GM21576 (cell line): ENCODE data around the gene HDAC8.
A peak's percentile ranks its signal among the peaks of the same experiment; 100 is the strongest.
"Not testable (repeated sequence)": the region's sequence is repeated elsewhere in the genome, so short reads cannot be mapped to it uniquely, and the experiment has no call there.

Experiments
- ATAC-seq: cut with Tn5 transposase; IDR thresholded peaks from one replicate; pipeline ENCODE4 v1.9.1; 2021; ENCODE audit warnings: mild to moderate bottlenecking, moderate library complexity; ENCODE audit not compliant: unreplicated experiment

HDAC8 gene

DNA sequence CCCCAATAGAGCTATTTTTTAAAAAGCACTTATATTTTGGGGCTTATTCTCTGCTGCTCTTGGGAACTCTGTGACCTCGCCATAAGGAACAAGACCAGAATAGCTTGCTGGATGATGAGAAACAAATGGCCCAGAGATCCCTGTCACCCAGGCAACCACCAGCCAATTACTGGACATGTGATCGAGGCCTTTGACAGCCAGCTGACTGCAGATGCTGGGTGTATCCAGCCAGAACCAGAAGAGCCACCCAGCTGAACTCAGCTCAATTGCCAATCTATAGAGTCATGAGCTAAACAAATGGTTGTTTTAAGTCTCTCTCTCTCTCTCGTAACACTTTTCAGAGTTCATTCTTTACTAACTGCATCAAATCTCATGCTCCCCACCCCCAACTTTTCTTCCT, 242.5 kb downstream of the HDAC8 start:
- ATAC-seq: no peak

DNA sequence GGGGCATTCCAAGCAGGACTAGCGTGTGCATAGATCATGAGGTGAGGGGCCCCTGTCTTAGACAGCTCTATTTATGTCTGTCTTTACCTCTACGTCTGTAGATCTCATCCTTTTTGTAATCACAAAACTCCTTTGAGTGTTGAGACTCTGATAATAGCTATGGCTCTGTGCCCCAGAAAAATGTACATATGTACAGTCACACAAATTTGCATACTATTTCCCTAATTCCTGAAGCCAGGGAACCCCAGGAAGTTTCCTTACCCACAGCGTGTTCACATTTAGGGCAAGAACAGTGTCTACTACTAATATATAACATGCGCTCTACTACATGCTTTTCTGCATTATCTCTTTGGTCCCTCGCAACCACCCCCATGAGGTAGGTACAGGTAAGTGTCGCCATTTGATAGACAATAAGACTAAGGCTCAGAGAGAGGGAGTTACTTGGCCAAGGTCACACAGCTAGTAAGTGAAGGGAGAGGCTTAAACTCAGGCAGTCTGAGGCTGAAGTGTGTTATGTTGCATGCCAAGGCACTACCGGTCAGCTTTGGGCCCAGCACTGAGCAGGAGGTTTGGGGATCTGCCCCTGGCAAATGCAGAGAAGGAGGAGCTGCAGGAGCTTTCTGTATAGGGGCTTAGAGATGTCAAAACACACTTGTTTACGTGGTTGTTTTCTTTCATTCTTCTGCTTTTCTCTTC, 245.9 kb downstream of the HDAC8 start:
- no peak for ATAC-seq

- ATAC-seq: not testable (repeated sequence)
These were observed 253.0 kb downstream of the HDAC8 start for GRCh38 chrX:72319651-72320050.

GRCh38 chrX:72317139-72317538, 255.5 kb downstream of the HDAC8 start:
- no peak for ATAC-seq

DNA sequence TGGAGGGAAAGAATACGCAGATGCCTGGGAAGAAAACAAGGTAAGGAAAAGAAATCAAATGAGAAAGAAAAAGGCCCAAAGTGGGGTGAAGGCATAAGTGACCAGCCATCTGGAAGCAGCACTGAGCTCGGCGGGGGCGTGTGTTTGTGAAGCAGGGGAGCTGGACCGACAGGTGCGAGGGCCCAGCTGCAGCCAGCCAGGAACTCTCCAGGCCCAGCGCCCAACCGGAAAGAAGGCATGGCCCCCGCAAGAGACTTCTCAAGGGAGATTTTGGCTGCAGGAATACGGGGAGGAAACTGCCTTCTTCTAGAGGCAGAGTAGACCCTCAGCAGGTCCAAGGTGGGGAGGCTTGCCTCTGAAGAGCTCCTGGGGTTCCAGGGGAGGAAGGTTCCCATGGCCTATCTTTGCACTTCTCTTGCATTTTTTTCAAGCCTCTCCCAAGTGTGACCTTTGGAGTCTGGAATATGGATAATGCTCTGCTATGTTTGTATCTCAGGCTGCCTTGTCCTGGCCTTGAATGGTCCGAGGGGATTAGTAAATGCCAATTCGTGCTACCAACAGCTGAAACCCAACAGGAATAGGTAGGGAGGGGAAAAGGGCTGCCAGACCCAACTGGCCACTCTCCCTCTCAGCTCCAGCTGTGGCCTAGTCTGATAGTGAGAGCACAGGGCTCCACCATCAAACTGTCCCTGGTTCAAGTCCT, 256.1 kb downstream of the HDAC8 start:
- ATAC-seq: no peak

GRCh38 chrX:72314881-72315280, 257.8 kb downstream of the HDAC8 start:
- ATAC-seq: no peak

DNA sequence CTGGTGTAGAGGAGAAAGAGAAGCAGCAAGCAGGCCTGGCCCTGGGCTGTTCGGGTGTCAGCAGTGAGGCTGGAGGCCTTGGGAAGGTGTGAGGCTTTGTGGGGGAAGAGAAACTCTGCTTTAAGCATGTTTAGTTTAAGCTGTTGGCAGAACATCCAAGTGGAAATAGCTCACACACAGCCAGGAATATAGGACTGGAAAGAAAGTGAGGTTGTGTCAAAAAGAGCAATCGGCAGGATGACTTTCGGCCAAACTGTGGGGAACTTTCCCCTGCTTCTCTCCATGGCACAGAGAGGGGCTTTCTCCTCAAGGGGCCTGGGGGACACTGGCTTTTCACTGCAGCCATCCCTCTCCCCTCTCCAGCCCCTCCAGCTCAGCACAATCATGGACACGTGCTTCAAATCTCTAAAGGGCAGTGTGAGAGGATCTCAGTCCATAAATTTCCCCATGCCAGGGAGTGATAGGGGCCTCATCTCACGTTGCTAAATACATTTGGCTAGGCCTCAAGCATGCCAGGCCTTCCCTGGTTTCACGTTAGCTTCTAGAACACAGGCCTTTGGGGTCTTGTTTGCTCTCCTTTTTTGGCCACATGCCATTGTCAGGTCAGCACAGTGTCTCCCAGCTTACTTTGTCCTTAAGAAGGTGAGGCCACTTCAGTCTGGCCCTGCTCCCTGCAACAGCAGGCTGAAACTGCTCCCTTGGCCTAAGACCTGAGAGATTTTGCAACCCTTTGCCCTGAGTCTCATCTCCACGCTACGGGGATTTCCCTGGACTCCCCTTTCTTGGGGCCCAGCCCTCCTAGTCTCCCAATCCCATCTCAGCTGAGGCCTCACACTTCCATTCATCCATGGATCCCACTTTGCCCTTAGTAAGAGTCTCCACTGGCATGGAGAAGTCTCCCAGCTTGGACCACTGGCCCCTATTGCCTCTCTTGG, 258.7 kb downstream of the HDAC8 start:
- ATAC-seq: no peak

DNA sequence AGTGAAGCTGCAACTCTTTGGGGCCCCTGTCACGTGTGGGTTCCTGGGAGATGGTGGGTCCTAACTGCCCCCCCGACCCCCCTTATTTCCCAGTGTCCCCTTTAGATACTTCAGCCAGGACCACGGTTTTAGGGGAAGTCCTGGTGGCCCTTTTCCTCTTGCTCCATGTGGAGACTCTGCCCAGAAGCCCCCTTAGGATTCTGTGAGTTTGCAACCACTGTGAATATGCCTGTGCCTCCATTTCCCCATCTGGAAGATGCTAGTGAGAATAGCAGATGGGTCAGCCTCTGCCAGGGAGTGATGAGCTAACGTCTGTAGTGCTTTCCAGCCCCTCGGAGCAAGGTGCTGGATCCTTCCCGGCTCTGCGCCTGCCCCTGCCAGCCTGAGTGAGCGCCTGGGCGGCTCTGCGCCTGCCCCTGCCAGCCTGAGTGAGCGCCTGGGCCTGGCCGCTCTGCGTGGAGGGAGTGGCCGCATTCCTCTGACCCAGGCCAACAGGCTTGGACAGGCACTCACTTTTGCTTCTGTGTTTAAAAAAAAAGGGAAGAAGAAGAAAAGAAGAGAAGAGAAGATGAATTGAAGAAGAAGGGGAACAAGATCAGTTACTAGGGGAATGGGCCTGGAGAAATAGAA, 260.2 kb downstream of the HDAC8 start:
- ATAC-seq: no peak

DNA sequence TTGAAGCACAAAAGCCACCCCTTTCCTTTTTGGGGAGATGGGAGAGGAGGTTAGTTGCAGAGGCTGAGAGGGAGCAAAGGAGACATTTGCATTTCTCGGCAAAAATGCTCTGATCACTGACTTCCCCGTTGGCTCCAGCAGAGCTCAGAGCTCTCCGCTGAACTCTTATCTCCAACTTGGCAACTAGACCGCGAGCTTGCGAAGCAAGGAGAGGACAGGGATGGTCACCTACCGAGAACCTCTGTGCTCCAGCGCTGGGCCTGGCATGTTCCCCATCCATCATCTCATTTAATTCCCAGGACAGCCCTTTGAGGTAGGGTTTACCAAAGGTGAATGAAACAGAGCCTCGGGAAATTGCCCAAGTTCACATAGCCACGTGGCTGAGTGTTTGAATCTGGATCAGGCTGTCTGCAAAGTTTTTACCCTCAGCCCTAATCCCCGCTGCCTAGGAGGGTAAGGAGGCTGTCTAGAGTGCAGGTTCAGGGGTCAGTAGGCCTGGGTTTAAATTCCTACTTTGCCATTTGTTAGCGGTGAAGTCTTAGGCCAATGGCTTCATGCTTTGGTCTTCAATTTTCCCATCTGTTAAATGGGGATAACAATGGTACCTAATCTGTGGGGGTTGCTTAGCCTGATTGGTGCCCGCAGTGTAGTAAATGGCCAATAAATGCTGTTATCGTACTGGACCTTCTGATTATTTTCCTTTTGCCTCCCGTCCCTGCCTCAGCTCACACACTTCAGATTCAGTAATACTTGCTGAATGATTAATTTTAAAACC, 263.2 kb downstream of the HDAC8 start:
- ATAC-seq: no peak

DNA sequence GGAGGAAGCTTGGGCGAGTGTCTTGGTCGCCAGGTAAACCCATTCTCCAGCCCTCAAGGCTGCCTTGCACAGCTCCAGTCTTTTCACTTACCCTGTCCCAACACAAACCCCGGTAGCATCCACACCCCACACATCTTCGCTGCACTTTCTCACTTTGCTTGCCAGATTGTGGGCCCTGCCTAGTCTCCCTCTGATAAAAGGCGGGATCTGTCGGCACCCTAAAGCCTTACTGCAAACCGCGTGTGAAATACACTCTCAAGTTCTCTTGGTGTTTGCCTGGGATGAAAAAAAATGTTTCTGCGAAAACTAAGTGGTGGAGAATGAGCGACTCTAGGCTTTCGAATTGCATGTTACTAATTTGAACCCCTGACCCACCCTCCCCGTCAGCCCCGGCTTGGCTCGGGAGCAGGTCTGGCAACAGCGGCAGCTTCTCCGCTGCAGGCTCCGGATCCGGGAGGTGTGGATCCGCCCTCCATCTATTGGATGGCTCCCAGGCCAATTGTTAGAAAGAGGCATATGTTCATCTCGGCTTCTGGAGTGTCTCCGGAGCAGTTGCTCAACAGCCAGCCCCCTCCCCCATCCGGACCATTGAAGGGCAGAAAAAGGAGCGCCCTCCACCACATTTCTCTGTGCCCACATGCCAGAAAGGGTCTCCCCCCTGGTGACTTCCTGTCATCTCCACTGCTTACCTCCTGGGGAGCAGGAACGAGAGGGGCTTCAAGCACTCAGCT, 263.9 kb downstream of the HDAC8 start:
- no peak for ATAC-seq

DNA sequence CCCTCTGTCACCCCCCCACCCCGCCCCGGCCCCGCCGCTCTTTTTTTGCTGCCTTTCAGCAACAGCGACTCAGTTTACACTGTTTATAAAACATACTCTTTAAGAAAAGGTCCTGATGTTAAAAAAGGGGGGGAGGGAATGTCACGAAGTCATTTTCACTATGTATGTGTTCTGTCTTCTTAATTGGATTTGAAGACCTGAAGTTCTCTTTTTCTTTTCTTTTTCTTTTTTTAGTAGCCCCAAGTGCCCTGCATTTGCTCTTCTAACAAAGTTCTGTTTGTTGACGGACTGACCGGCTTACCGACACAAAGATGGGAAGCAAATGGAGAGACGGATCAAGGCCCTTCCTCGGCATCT, 264.5 kb downstream of the HDAC8 start:
- ATAC-seq: no peak

DNA sequence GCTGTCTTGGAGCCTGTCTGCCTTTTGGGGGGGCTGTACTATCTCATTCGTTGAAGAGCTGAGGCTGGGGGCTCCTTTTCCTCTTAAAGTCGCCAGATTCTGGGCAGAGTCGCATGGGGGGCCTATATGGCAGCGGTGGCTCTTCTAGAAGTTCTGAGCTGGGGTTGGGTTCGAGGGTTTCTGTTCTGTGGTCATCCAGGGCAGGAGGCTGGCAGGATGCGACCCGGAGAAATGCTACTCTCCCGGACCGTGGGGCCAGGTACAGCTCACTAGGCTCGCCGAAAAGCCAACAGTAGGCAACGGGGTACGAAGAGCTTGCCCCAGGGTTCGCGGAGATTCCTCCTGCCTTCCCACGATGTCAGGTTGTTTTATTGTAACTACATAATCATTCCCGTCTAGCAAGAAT, 265.0 kb downstream of the HDAC8 start:
- no peak for ATAC-seq

DNA sequence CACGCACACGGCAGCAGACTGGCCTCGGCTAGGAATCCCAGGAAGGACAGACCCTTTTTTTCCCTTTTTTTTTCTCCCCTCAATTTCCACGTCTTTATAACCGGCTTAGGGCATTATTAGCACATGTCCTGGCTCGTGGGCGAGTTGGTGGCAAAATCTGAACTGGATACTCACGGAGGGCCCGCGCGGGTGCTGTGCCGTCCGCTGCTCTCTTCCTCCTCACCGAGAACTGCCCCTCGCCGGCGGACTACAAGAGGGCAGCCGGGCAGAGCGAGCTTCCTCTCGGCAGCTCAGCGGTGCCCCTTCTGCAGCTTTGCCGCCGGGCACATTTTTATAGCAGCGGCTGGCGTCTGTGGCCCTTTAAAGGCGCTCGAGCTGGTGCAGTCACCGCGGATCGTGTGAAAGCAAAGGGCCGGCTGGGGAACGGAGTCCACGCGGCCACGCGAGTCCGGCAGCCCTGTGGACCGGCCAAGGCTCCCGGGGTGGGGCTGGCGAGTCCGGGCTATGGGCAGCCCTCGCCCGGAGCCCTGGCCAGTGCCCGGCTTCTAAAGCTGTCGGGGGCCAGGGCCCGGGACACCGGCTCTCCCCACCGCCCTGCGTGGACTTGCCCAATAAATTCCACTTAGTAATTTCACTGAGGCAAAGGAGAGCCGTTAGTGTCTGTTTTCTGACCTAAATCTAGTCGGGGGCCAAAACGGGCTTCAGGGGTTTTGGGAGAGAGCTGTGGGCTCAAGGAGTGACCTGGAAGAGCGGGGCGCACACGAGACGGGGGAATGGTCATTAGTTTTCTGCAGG, 265.6 kb downstream of the HDAC8 start:
- ATAC-seq: peak; percentile 50

DNA sequence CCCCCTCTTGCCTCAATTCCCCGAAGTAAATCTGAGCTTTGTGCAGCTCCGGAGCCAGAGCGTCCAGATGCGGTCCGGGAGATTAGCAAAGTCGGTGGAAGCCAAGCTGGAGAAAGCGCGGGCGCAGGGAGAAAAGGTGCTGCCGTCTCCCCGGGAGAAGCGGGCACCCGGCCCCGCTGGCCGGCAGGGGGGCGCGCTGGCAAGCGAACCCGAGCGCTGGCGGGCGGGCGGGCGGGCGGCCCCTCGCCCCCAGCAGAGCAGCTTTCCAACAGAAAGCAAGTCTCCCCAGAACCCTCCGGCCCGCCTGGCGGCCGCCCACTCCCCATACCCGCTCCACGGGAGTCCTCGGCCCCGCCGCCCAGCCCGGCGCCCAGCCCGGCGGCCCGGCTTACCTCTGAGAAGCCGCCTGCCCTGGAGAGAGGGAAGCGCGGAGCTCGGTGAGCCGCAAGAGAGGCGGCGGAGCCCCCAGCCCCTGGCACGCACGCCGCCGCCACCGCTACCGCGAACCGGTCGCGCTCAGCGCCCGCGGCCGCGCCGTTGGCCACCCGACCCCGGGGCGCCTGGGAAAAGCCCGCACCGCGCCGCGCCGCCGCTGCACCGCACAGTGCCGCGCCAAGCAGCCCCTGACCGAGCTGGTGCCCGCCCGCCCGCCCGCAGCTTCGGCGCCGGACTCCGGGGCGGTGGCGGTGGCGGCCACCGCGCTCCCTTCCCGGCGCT, 266.4 kb downstream of the HDAC8 start:
- no peak for ATAC-seq

GRCh38 chrX:72305286-72306084, 267.2 kb downstream of the HDAC8 start, which contains the start of gene CITED1:
Gene CITED1, minus strand, starts transcription at chrX:72305914. Its CDS starts 3,045 bp downstream, at chrX:72302869.
- ATAC-seq: no peak

DNA sequence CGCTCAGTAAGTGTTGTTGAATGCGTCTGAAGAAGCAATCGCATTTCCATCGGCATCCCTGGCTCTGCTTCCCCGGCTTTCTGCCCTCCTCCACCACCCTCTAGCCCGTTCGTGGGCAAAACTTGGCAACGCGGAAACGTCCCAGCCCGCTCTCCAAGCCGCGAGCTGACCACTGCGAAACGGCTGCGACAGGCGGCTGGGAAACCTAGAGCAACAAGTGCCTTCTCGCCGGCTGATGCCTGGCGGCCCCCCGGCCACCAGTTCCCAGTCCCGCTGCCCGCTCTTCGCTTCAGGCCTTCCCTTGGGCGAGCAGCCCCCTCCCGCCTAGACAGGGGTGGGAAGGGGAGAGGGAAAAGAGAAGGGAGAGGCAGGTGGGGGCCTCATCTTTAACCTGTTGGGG, 267.8 kb downstream of the HDAC8 start:
- no peak for ATAC-seq

GRCh38 chrX:72301781-72302180, 270.9 kb downstream of the HDAC8 start:
- no peak for ATAC-seq
